ENCODE data around the gene NSDHL.
A peak's percentile ranks its signal among the peaks of the same experiment; 100 is the strongest.
"Not testable (repeated sequence)": the region's sequence is repeated elsewhere in the genome, so short reads cannot be mapped to it uniquely, and the experiment has no call there.

The NSDHL gene

DNA sequence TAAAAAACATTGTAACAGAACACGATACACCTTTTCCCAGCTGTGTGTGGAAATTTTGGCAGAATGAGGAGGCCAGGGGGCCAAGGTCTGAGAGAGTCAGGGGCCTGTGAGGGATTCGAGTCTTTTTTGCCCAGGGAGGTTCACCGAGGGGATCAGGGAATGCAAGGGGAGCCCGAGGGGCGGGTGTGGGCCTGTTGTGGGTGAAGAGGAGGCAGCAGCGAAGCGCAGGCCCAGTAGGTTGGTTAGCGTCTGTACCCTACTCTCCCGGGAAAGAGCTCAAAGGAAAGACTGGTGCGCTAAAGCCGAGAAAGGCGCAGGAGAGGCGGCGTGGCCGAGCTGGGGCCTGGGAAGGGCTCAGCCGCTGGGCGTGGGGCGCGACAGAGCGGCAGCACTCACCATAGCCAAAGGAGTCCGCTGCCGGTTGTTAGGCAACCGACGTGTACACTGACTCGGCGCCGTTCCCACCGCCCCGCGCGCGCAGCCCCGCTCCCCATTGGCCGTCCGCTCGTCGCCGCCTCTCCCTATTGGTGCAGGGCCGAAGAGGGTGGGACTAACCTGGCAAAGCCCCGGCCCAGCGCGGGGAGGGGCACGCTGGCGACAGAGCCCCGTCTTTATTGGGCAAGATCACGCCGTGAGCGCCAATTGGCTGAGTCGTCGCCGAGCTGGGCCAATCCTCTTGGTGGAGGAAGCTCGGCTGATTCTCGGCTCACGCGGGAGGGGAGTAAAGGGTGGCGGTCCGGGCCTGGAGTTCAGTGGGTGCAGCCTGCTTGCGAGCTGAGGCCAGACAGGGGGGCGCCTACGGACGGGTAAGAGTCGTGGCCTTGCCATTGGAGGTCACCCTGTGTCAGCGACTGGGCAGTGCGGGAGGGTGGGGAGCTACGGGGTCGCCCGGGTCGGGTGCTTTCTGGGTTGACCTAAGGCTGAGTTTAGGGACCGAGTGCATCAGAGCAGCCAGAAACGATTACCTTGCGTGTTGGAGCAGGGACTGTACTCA lies at the start of gene NSDHL, which contains the start of gene CETN2:
TSS of gene NSDHL (plus strand) at position 752 of the 994 bp plus-strand sequence. CDS start 15,262 bp downstream, outside the sequence.
TSS of gene CETN2 (minus strand) at position 446 of the 994 bp plus-strand sequence. CDS start at position 399, 47 bp downstream.
- FAIRE-seq, result peak; percentile 91

DNA sequence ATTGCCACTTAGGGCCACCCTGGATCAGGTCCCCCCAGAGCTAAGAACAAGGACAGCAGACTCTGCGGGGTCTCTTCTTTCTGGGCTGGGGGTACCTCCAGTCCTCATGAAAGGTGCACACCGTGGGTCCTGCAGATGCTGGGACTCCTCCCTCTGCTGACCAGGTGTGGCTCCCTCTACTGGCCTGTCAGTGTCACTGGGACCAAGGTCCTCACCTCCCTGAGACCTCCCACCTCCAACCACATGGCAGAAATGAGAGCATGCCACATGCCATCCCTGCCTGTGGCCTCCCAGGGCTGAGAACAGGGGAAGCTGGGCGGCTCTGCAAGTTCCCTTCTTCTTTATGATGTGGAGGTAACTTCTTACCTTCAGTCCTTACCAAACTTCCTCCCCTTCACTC lies 43.8 kb upstream of the NSDHL start:
- FAIRE-seq, result not testable (repeated sequence)

DNA sequence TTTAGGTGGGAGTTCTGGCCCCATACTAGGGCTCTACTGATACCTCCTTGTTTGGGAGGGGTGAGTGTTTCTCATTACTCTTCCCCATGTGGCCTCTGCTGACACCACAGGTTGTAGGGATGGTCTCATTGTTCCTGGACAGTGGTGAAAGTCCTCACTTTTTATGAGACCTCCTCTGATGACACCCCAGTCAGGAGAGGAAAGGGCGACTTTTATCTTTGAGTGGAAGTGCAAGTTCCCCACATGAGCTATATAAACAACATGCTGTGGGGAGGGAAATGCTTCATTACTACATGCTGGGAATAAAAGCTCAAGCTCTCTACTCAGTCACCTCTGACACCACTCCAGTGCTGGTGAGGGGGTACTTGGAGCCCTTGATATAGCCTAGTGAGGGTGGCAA lies 31.9 kb upstream of the NSDHL start:
- no peak for FAIRE-seq

DNA sequence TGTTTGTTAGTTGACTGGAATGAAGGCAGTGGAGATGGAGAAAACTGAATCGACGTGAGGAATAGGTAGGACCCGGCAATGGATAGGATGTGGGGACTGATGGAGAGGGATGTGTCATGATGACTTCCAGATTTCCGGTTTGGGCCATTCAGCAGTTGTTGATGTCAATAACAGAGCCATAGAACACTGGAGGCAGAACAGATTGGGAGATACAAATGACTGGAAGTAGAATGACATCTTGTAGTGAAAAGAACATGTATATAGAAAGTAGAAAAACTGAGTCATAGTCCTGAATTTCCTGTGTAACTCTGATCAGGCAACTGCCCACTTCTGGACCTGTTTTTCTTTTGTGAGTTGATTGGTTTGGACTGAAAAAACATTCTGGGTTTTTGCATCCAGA lies 24.8 kb upstream of the NSDHL start:
- FAIRE-seq, result no peak

DNA sequence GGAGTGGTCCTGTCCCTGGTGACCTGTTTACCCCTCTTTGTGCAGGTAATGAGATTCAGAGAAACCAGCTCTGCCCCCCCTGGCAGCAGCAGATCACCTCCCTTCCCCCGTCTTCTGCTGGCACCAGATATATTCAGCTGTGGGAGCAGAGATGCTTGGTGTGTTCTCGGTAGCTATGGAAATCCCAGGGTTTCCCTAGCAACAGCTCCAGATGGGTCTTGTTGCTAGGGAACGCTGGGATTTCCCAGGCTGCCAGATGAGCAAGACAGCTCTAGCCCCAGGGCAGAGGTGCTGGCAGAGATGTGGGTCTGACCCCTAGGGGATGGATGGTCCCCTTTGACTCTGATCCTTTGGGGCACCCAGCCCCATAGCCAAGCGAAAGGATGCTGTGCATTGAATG lies 20.5 kb upstream of the NSDHL start:
- no peak for FAIRE-seq

DNA sequence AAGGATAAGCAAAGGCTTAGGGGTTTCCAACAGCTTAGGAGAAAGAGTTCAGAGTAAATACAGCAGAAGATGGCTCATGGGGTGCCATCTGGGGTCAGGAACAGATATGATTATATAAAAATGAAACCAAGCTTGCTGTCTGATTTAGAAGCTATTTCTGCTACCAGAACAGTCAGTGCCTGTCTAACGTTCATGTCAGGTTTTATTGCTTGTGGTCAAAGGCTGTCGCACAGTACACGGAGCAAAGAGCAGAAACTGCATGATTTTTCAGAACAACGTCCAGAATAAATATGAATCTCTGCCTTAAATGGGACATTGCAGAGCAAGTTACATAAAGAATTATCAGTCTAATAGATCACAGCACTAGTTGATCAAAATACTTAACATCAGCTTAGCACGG lies 17.7 kb upstream of the NSDHL start:
- no peak for FAIRE-seq

DNA sequence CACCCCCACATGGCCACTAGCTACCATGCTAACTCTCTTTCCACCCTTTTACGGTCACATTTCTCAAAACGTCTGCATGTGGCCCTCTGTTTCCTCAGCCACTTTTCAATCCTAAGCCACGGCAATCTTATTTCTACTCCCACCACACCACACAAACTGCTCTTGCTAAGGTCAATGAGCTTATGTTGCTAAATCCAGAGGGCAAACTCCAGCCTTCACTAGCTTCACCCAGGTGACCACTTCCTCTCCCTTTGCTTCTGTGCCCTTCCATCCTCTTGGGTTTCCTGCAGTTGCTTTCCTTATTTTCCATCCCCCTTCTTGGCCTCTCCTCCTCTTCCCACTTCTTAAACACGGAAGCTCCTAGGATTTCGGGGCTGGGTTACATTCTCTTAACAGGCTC lies 16.8 kb upstream of the NSDHL start:
- FAIRE-seq, result no peak

DNA sequence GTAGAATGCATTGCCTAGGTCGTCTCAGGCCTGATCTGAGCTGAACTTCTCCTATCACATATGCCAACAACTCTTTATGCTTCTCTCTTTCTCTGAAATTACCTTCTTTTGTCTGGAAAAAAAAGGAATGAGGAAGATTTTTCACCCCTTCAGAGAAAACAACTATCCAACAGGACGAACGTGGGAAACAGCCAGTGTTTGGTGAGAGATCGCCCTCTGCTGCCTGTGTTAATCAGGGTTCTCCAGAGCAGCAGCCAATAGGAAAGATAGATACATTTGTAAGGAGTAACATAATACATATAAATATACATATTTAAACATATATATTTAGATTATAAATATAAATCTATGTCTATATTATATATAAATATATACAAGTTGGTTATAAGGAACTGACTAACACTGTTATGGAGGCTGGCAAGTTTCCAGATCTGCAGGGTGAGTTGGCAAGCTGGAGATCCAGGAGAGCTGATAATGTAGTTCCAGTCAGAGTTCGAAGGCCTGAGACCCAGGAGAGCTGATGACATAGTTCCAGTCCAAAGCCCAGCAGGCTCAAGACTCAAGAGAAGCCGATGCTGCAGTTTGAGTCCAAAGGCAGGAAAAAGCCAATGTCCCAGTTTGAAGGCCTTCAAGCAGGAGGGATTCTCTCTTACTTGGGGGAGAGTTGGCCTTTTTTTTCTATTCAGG lies 13.6 kb upstream of the NSDHL start:
- FAIRE-seq, result peak; percentile 31

DNA sequence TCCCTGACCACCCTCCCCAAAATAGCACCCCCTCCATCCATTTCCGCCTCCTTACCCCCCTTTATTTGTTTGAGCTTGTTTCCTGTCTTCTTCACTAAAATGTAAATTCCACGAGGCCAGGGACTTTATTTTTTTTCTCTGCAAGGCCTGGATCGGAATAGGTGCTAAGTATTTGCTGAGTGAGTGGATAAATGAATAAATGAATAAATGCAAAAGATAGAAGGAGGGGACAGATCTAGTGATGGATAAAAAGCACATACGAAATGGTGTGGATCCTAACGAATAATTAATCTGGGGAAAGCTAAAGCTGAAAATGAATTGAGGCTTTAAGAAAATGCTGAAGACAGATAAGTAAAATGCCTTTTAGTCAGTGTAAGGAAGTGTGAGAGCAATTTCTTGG lies 12.5 kb upstream of the NSDHL start:
- no peak for FAIRE-seq

DNA sequence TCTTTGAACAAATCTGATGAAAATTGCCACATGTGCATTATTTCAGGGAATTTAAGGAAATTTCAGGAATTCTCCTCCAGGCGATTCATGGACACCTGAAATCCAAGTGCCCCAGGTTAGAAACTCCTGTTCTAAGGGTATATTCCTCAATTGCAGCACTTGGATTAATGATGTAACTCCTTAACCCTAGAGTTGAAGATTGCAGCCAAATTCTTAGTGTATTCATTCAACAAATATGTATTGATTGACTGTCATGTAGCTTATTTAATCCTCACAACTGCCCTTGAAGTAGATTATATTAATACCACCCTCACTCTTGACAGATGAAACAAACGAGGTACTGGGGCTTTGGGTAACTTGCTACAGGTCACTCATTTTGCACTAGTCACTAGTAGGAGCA lies 11.6 kb upstream of the NSDHL start:
- no peak for FAIRE-seq

DNA sequence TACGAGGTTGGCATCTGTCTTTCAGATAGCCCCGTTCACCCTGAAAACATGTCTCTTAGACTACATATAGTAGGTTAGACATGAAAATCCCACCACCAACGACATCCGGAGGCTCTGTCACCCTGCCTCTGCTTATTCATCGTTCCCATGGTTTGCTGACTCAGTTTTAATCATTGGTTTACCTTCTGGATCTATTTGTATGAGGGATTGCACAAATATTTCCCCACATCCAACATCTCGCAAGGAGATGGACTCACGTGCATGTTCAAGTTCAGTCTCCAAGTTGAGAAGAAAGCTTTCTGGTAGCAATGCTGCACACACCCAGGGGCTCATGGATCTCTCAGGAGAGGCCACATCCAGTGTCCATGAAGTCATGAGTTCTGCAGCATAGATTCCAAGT lies 11.1 kb upstream of the NSDHL start:
- no peak for FAIRE-seq

DNA sequence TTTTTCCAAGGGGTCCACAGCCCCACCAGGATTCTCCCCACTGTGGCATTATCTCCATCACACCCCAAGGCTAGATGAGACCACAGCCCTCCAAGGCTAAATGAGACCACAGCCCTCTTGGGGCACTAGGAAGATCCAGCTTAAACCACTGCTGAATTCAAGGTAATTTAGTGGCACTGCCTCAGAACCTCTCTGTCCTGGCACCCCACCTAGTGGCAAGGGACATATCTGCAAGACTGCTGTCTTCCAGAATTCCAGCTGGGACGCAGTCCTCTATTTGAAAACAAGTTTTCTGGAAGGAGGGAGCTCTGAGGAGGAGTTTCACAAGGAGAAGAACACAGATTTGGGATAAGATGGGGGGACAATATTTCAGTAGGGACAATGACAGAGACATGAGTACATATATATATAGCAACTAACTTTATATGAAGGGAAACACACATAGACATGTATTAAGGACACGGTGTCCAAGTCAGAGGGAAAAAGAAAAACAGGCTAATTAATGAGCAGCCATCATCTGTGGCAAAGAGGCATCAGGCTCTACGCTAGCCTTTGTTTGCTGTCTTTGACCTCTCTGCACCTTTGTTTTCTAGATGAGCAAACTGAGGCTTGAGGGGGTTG lies 9.6 kb upstream of the NSDHL start:
- FAIRE-seq, result no peak

DNA sequence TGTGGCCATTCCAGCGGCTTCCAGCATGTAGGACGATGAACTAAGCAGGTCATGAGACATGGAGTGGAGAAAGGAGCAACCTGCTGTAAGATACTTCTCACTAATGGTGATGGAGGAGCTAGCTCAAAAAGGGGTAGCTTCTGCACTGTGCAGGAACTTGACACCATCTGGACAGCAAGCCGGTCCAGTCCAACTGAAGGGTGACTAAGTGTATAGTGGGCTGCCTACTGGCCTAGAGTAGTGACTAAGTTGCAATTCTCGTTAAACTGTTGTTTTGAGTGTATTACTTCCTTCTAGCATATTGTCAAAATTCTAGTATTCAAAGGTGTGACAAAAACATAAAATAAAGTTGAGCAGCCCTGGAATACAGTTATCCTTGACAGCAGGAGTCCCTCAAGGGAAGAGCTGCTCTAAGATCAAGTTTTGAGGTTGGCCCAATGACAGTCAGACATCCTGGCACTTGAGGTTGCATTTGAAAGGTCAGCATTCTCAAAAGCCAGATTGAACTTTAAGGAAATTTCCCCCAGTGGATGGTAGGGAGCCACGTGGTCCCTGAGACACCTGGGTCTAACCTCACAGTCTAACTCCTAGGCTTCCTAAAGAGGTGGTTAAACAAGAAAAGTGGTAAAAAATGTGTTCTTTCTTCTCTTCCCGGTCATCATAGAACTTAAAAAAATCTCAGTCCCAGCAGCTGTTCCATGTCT lies 8.3 kb upstream of the NSDHL start:
- FAIRE-seq, result no peak

DNA sequence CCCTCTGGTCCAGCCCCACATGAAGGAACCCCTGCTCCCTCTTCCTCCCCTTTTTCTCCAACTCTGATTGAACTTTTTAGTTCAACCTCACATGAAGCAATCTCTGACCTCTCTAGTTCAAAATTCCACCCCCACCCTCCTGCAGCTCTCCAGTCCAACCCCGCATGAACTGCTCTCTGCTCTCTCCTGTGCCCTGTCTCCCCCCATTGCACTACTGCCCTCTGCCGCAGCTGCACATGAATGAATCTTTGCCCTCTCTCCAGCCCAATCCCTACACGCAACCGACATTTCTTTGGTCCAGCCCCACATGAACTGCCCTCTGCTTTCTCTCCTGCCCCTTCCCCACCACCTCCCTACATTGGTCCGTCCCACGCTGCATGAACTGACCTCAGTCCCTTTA lies 7.2 kb upstream of the NSDHL start:
- FAIRE-seq, result no peak

DNA sequence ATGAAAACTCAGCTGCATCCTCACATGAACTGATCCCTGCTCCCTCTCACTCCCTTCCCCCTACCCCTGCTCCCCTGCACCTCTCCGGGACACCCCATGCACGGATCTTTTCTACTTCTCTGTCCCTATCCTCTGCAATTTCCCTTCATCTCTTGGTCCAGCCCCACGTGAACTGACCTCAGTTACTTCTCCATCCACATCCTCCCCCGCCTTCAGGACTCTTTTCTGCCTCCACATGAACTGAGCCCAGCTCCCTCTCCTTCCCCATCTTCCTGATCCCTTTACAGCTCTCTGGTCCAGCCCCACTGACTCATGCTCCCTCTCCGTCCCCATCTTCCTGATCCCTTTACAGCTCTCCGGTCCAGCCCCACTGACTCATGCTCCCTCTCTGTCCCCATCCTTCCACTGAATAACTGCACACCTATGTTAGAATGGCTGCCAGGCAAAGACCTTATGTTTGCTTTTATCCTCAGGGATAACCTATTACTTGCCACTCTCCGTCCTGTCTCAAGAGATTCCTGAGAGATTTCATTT lies 6.0 kb upstream of the NSDHL start:
- no peak for FAIRE-seq

DNA sequence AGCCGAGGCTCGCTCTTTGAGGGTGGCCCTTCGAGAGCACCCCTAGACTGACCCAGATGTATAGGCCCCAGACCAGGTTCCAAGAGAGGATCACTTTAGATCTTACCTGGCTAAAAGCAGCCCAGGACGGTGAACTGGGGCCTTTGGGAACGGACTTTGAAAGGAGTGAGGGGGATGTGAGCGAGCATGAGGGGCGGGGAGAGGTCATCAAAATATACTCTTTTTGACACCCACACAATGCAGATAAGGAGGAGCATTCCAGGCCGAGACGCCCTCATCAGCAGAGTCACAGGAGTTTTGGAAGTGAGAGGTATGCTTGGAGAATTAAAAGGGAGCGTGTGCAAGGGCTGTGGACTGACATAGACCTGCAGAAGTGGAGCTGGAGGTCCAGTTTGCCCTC lies 528 bp downstream of the NSDHL start:
- no peak for FAIRE-seq

DNA sequence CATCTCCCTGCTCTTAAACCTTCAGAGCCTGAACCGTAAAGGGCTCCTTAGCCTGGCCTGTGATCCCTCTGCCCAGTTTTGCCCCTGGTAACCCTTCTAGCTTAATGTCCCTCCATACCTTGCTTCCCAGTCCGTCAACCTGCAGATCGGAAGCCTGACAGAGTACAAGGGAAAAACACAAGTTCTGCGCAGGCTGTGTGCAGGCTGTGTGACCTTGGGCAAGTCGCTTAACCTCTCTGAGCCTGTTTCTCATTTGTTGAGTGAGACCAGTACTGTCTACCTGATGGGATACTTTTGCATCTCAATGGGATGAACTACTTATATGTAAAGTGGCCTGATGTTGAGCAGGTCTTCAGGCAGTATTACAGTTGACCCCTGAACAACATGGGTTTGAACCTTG lies 1.7 kb downstream of the NSDHL start:
- FAIRE-seq, result no peak

DNA sequence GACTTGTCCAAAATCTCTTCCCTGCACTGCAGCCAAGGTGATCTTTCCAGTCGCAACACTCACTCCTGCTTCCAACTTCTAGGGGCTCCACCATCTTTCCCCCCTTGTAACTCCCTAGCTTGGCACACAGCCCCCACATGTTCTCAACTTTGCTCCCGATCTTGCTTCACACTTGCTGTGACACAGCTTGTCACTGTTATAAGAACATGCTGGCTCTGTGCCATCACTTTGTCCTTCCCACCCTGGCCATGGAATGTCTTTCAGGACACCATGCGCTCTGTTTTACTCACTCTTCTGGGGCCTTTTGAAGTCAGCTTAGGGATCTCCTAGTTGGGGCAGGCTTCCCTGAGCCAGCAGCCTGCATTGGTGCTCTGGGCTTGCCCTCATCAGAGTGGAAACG lies 2.5 kb downstream of the NSDHL start:
- no peak for FAIRE-seq

DNA sequence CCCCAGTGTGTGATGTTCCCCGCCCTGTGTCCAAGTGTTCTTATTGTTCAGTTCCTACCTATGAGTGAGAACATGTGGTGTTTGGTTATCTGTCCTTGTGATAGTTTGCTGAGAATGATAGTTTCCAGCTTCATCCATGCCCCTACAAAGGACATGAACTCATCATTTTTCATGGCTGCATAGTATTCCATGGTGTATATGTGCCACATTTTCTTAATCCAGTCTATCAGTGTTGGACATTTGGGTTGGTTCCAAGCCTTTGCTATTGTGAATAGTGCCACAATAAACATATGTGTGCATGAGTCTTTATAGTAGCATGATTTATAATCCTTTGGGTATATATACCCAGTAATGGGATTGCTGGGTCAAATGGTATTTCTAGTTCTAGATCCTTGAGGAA lies 4.6 kb downstream of the NSDHL start:
- FAIRE-seq, result not testable (repeated sequence)

DNA sequence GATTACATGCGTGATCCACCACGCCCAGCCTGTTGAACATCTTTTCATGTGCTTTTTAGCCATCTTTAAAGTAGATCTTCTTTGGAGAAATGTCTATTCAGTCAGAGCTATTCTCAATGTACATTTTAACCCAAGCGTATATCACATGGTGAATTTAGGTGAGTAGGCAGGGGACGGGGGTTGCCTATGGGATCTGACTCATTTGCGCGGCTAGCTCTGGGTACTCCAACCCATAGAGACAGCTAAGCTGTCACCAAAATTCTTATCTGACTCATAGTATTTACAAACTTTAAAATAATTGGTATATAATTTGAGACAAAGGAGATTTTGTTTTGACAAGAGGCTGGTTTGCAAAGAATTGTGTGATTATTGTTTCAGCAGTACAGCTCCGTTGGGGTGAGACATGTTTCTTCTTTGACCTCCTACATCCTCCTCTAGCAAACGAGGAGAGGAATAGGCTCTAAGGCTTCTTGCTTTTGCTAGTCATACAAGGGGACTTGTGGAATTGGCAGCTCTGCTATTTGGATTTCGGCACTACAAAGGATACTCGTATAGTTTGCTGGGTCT lies 12.0 kb downstream of the NSDHL start:
- no peak for FAIRE-seq

DNA sequence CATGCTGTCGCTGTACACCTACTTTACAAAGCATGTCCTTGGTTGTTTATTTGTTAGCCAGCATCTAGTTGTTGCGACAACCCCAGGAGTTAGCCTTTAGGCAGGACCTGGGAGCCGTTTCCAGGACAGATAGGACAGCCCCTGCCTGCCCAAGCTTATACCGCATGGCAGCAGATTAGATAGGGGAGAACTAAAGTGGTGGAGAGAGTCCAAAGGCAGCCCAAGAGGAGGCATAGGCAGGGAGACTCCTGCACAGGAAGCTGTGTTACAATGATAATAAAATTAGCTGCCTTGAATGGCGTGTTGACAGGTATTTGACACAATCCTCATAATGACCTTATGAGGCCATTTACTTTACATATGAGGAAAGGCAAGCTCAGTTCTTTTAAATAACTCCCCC lies 13.0 kb downstream of the NSDHL start:
- FAIRE-seq, result no peak

DNA sequence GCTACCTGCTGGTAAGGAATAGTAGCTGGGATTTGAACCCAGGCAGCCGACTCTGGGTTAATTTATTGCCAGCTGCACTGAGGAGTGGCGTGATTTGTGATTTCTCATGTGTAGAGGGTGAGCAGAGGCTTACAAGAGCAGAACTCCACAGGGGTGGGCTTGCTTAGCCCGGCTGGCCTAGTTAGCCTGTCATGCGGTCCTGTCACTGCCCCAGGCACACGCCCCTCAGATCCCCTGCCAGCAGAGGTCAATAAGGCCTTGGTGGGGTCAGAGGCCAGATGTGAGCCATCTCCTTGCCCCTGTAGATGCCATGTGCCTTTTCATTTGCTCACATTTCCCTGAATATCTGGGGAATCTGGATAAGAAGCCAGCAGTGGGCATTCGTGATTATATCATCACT lies 13.4 kb downstream of the NSDHL start:
- FAIRE-seq, result no peak

Measured in colon (tissue), 2 donors.